HTERT RPE-1 (cell line): ENCODE data around the gene DIS3L.
"Not testable (repeated sequence)": the region's sequence is repeated elsewhere in the genome, so short reads cannot be mapped to it uniquely, and the experiment has no call there.

Experiments
- in situ Hi-C: fragments of 300-500 bp; cut with MboI; formaldehyde crosslinking; loops from 4 replicates; pipeline ENCODE4 v1.14.3; 2020; ENCODE audit warnings: low sequenced_read_pairs

The DIS3L gene

DNA sequence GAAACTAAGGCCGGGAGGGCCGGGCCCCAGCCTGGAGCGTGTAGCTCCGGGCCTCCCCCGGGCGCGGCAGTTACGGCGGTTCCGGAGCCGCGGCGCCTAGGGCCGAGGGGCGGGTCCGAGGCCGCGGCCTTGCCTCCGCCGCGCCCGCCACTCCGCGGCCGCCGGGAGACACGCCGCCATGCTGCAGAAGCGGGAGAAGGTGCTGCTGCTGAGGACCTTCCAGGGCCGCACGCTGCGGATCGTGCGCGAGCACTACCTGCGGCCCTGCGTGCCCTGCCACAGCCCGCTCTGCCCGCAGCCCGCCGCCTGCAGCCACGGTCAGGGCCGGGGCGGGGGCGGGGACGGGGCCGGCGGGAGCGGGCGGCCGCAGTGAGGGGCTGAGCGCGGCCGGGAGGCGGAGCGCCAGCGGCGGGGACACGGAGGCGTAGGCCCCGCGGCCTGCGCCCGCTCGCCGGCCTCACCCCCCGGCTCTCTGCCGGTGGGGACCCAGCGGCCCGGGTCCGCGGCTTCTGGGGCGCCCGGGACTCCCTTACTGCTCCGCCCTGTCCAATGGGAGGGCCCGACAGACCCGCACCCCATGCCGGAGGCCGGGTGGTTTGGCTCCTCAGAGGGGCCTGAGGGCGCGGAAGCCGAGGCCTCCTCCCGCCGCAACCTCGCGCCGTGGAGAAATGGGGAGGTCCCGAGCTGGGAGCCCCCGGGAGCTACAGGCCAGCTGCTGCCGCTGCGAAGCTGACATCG, at the start of gene DIS3L:
TSS of gene DIS3L (plus strand) at position 150 of the 738 bp plus-strand sequence. CDS start at position 179, 29 bp downstream.
- in situ Hi-C loops: no loop called here

DNA sequence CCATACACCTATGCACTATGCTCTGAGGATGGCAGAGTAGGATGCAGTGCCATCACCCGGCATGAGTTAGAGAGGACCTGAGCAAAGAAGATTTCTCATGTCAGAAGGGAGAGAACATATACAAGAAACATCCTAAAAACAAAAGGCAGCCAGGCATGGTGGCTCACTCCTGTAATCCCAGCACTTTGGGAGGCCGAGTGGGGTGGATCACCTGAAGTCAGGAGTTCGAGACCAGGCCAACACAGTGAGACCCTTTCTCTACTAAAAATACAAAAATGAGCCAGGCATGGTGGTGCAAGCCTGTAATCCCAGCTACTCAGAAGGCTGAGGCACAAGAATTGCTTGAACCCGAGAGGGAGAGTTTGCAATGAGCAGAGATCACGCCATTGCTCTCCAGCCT, 47.5 kb upstream of the DIS3L start:
- in situ Hi-C loops: not testable (repeated sequence)

DNA sequence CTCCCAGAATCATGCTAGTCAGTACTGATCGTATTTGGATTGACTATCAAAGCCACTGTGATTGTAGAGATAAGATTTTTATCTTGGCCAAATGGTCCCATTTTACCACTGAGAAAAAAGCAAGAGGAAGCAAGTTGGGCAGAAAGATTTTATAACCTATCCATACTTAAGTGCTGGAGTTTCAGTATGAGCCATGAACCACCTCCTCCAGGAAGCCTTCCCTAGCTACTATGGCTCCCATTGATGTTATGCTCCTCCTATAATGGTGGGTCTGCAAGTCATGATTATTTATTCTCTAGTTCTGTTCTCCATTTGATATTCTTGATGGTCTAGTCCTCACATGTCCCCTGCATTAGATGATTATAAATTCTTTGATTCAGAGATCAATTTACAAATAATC, 46.4 kb upstream of the DIS3L start:
- in situ Hi-C loops: no loop called here

DNA sequence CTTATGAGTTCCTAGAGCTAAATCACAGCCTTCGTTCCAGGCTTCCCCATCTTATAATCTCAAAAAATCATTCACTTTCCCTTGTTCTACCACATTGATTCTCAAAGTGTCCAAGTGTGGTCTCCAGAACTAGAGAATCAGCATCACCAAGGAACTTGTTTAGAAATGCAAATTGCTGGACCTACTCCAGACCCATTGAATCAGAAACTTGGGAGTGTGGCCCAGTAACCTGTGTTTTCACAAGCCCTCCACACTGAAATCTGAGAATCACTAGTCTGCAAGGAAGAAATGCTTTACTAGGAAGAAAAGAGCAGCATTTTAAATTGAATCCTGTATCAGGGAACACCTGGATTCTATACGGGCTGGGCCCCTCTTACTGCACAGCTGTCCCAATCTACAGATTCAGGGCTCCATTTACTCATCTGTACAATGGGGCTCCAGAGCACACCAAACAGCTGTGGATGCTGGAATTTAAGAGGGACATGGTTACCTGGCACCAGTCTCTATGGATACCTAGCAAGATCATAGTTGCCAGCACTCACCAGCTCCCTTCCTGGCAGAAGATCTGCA, 43.7 kb upstream of the DIS3L start:
- in situ Hi-C loops: no loop called here

DNA sequence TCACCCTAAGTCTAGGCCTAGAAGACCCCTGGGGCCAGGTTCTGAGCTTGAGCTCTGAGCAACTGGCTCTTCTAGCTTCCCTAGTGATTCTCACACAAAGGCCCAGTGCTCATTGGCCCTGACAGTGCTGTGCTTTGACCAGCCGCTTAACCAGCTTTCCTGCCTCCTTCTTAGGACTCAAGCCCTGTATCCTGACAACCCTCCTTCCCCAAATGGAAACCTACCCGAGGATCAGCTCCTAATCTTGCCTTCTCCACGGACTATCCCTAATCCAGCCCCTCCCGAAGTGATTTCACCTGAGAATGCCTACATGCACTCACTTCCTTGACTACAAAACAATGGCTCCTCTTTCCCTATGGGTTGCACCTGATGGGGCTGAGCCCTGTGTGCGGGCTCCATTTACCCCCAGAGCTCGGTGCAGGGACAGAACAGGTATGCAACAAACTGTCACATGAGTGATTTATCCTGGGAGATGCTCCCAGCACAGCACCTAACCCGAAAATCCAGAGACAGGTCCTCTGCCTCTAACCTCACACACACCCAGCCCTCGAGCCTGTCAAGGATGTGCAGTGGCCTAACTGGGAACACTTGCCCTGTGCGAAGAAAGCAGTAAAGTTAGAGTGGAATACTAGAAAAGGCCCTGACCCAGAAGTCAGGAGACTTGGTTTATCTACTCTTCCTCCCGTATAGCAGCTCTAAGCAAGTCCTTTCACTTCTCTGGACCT, 42.1 kb upstream of the DIS3L start:
- in situ Hi-C loops: no loop called here

DNA sequence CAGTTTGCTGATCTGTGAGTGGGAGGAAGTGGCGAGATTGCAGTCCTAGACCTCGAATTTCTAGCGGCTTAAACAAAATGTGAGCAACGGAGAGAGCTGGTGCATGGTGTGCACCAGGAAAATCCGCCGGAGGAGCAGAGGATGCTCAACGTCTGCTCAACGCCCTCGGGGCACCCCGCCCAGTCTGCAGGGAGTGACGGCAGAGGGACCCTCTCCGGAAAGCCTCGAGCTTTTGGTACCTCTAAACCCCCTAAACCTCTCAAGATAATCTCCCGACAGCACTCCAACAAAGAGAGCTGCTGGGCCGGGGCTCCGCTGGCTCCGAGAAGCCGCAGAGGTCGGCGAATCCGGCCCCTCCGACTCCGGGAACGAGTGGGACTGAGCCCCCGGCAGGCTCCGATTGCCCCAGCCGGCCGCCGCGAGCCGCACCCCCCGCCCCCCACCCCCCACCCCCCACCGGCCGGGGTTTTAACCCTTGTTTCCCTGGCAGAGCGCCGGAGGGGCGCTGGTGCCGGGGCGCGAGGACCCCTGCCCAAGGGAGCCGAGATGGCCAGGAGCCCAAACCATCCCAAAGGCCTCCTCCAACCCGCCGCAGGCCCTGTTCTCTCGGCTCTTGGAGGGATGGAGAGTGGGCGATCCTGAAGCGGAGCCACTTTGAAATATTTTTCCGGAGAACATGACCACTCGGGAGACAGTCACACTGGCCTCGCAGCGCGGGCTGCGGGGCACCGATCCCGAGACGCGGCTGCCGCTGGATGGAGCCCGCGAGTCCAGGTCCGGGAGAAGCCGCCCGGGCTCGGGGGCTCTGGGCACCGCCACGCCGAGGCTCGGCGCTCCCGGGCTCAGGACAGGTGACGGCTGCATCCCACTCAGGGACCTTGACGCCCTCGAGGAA, 41.3 kb upstream of the DIS3L start:
- in situ Hi-C loops: no loop called here

DNA sequence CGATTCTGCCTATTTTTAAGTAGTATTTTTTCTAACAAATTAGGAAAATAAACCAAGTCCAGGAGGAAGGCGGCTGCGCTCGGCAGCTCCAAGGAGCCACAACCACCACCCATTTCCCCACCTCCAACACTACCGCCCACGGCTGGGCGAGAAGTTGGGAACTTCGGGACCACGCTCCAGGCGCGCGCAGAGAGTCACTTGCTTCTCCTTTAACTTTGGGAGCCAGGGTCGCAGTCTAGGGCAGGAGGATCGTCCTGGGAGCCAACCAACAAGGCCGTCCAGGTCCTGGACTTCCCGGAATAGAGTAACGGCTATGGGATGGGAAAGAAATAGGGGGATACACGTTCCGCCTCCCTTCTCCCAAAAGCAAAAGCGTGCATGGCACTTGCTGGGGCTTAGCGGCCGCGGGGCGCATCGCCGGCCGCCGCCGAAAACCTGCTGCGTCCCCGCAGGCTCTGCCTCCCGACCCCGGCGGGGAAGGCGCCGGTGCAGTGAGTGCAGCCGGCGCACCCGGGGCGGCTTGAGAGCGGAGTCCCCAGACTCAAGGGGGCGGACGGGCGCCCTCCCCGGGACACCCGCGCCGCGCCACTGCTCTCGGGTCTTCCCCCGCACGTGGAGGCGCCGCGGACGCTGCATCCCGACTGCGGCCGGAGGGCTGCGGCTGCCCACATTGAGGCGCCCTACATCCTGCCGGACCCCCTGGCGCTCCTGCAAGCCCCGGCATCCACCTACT, 40.5 kb upstream of the DIS3L start:
- in situ Hi-C loops: no loop called here

DNA sequence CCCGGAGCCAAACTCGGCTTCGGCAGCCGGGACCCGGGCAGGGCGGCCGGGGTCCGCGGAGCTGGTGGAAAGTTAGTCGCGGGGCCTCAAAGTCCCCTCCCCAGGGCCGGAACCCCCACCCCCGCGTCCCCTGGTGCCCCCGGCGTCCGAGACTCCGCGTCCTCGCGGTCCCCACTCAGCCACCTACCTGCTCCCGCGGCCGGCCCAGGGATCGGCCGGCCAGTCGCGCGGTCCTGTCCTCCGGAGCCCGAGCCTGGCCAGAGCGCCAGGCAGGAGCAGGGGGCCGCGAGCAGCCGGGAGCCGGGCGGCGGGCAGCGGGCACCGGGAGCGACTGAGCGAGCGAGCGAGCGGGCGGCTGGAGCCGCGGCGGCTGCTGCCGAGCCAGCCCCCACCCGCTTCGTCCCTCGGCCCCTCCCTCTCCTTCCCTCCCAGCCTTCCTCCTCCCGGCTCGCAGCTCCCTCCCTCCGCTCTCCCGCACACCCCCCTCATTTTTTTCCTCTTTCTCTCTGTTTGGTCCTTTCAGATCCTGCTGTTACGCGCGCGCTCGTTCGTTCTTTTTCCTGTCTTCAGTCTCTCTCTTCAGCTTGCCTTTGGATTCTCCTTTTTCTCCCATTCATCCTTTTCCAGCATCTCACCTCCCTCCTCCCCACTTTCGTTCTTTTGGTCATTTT, 39.8 kb upstream of the DIS3L start, which contains the start of gene MEGF11:
TSS of gene MEGF11 (minus strand) at position 333 of the 671 bp plus-strand sequence. CDS start 125,347 bp downstream, outside the sequence.
- in situ Hi-C loops: no loop called here

DNA sequence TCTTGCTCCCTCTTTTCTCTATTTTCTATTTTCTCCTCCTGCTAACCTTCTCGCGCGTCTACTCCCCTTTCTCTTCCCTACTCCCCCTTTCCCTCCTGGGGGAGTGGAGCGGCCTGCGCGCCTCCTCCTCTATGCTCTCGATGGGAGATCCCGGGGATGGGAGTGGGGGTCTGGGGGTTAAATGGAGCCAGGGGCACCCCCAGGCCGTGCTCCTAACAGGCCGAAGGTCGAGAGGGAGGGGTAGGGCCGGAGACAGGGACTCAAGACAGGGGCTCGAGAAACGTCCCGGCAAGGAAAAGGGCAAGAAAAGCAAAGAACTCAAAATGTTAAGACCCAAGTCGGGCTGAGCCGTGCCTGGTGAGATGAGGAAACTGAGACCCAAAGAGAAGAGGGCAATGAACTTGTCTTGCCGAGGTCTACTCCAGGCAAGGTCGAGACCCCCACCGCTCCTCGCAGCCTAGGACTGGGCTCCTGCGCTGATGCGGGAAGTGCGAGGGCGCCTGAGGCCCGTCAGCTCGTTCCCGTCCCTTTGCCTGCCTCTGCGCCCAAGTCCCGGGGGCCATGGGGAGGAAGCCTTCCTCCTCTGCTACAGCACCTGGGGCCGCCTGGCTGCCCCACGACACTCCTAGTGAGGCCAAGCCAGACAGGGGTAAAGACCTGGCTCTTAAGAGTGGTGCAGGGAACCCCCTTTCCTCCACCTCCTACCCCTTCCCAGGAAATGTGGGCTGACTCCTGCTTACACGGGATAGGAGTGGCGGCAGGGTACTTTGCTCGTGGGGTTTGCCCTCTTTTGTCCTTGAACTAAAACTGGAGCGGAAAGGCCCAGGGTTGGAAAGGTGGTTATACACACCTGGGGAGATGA, 39.0 kb upstream of the DIS3L start:
- in situ Hi-C loops: no loop called here

DNA sequence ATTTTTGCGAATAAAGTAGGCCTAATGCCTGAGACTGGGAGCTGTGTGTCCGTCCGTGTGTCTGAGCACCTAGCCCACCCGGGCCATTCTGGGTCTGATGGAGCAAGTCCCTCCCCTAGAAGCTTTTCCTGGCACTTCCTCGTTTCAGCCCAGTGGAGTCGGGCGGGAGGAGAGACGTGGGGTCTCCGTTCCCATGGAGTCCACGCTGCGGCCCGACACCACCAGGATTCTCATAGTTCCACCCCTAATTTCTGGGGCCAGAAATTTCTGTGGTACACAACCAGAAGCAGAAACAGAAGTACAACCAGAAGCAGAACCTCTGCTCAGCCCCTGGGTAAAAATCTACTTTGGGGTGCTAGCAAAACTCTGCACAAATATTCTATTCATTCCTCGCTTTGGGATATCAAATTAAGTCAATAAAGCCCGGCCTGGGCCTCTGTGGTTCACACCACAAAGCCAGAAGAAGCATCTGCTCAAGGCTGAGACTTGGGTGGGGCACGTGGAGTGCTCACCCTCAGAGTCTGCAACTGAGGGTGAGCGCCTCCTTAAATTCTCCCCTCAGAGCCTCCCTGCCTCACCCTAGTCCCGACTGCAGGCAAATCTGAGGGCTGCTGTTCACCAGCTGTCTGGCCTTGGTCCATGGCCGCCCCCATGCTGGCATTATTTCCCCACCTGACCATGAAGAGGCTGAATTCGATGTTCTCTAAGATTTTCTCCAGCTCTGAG, 38.3 kb upstream of the DIS3L start:
- in situ Hi-C loops: no loop called here

DNA sequence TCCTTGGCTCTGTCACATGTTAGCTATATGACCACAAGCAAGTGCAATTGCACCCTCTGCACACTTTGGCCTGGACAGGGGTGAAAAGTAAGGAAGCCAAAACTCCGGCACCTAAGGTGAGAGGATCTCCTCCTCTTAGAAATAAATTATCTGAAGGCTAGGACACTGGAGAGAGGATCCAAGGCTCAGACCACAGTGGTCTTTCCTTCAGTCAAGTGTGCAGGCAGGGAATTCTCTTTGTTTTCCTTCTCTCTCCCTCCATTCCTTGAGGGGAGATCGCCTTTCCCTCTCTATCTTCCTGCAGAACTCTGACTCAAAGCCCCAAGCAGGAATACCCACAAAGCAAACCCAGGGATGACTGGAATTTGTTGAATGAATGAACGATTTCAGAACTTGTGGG, 36.7 kb upstream of the DIS3L start:
- in situ Hi-C loops: no loop called here

DNA sequence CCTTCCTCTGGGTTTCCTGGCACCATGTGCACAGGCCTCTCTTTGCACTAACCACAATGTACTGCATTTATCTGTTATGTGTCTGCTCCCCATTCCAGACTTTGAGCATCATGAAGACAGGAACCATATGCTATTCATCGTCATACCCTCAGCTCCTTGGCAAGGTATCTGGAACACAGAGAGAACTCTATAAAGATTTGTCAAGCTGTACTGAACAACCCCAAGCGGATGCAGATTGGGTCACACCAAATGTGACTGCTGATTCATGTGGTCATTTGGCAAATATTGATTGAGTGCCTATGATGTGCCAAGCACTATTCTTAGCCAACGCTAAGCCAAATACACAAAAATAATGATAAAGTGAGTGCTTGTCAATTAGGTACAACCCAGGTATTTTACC, 32.3 kb upstream of the DIS3L start:
- in situ Hi-C loops: no loop called here

DNA sequence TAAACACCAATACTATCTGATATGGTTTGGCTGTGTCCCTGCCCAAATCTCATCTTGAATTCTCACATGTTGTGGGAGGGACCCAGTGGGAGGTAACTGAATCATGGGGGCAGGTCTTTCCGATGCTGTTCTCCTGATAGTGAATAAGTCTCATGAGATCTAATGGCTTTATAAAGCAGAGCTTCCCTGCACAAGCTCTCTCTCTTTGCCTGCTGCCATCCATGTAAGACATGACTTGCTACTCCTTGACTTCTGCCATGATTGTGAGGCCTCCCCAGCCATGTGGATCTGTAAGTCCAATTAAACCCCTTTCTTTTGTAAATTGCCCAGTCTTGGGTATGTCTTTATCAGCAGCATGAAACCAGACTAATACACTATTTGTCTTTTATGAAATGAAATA, 30.5 kb upstream of the DIS3L start:
- in situ Hi-C loops: not testable (repeated sequence)

DNA sequence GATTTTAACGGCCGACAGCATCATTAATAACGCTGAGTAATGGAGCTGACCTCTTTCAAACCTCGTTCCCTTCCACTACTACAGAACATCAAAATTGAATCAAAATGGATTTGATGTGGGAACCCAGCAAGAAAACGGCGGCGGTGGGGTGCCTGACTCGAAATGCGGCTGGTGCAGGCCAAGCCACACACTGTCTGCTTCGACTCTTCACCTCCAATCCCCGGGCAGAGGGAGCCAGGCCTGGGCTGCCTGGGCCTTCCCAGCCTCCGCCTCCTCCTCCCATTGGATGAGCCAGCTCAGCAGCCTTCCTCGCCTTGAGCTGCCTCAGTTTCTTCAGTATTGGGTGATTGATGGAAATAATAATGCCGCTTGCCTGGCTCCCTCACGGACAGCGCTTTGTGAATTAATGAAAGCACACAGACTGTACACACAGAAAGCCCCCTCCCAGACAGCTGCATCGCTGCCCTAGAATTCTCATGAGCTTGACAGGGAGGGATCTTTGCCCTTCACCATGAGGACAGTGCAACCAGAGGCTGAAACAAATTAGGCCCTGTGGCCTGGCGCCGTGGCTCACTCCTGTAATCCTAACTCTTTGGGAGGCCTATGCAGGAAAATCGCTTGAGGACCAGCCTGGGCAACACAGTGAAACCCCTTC, 28.4 kb upstream of the DIS3L start:
- in situ Hi-C loops: no loop called here

DNA sequence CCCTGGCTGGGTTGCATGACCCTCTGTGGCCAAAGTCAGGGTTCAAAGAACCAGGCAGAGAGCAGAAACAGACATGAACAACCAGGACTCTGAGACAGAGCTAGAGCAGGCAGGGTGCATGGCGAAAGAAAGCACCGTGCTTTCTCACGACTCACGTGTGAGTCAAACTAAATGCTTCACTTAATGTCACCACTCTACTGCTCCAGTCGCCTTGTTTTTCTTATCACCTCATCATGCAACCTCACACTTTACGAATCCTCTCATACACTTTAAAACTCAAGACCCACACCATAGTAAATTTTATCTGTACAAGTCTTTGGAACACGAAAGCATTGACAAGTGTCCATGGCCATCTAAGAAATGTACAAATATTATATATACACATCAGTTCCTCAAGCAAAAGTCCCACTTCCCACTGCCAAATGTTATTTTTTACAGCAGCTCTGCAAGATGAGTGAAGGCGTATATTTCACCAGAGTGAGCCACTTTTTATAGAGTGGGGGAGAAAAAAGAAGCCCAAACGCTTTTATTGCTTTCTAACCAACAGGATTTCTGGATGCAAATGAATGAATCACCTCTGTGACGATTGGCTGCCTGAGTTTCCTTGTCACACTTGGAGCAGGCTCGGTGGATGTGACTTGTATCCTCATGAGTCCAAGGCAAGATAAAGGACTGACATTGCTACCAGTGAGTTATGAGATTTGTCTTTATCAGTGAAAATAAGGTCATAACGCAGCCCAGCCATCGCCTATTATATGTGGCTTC, 23.9 kb upstream of the DIS3L start:
- in situ Hi-C loops: no loop called here

DNA sequence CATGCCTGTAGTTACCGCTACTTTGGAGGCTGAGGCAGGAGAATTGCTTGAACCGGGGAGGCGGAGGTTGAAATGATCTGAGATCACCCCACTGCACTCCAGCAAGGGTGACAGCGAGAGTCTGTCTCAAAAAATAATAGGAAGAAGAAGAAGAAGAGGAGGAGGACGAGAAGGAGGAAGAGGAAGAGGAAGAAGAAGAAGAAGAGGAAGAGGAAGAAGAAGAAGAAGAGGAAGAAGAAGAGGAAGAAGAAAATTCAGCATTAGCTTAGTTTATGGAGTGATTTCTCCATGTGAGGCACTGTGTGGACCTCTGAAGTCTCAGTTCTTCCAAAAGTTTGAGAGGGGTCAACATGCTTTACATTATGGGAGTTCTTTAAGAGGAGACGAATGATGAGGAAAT, 22.4 kb upstream of the DIS3L start:
- in situ Hi-C loops: no loop called here

DNA sequence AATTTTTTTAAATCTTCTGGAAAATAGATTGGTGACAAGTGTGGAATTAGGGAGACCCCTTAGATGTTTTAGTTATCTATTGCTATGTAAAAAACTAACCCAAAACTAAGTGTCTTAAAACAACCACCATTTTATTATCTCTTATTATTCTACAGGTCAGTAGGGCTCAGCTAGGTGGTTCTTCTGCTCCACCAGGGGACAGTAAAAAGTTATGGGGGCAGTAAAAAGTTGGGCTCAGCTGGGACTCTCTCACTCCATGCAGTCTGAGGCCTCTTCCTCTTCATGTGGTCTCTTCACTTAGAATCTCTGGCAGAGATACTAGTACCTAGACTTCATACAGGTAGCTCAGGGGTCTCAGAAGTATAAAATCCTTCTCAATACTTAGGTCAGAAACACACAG, 18.0 kb upstream of the DIS3L start:
- in situ Hi-C loops: no loop called here
